Measurements from ENCODE around the gene N4BP2L2. TPM values are rescaled to one million over a fixed set of nuclear protein-coding genes. Genes with fewer than 3 reads are reported as not detected.

N4BP2L2 gene
- total and polyA plus RNA-seq, 4 donors, result 14.9 to 116 (median 76.7) TPM

GRCh38 chr13:32423592-32423991 is 115.0 kb downstream of the N4BP2L2 start:
- Histone ChIP-seq H3K4me3 (ENCODE audit: low read depth in 1 of 3, low read length in 3 of 3) (no peak overlapping the region), H3K27ac (ENCODE audit: low read depth in 1 of 2, low read length in 2 of 2) (no peak overlapping the region)

DNA sequence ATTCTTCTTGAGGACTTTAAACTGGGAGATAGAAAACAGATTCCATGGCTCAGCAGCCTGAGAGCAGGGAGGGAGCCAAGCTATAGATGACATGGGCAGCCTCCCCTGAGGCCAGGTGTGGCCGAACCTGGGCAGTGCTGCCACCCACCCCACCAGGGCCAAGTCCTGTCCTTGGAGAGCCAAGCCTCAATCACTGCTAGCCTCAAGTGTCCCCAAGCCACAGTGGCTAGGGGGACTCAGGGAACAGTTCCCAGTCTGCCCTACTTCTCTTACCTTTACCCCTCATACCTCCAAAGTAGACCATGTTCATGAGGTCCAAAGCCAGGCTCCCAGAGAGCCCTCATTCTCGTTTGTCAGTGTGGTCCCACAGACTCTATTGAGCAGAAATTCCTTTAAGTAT is 118.7 kb downstream of the N4BP2L2 start:
- H3K27ac ChIP-seq (ENCODE audit: low read depth in 1 of 2, low read length in 2 of 2), result no peak overlapping the region
- no peak overlapping the region for H3K4me3 ChIP-seq (ENCODE audit: low read depth in 1 of 3, low read length in 3 of 3)
- no peaks in the 10 kb centered on the region for H3K9me3 ChIP-seq (ENCODE audit: control insufficient read depth in 4 of 4, low read length in 3 of 4)
- TF ChIP-seq, protein P1, sequence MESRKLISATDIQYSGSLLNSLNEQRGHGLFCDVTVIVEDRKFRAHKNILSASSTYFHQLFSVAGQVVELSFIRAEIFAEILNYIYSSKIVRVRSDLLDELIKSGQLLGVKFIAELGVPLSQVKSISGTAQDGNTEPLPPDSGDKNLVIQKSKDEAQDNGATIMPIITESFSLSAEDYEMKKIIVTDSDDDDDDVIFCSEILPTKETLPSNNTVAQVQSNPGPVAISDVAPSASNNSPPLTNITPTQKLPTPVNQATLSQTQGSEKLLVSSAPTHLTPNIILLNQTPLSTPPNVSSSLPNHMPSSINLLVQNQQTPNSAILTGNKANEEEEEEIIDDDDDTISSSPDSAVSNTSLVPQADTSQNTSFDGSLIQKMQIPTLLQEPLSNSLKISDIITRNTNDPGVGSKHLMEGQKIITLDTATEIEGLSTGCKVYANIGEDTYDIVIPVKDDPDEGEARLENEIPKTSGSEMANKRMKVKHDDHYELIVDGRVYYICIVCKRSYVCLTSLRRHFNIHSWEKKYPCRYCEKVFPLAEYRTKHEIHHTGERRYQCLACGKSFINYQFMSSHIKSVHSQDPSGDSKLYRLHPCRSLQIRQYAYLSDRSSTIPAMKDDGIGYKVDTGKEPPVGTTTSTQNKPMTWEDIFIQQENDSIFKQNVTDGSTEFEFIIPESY (IDR thresholded peaks at IDR 0.05), result no peak
- TF ChIP-seq EGR1 (IDR thresholded peaks at IDR 0.05; ENCODE audit: low read depth in 2 of 2) (no peak), SP1 (IDR thresholded peaks at IDR 0.05) (no peak), FOXA2 (IDR thresholded peaks at IDR 0.05) (no peak), RAD21 (IDR thresholded peaks at IDR 0.05) (no peak)
- peaks cover 0 to 13% (median 8%) of the 10 kb centered on the region in 4 donors for H3K36me3 ChIP-seq (ENCODE audit: control insufficient read depth in 4 of 4, insufficient read depth in 3 of 4, low read depth in 1 of 4, low read length in 3 of 4)
- WGBS, result 91% methylated on average over 2 of the region's 2 CpGs
- DNase-seq (ENCODE audit: low spot score), result no peak
- no peaks in the 10 kb centered on the region for H3K27me3 ChIP-seq (ENCODE audit: control insufficient read depth in 4 of 4, insufficient read depth in 4 of 4, low read length in 3 of 4)
- no peak overlapping the region for H3K9ac ChIP-seq (ENCODE audit: low read depth in 1 of 2, low read length in 2 of 2)
- peaks cover 16 to 57% (median 36%) of the 10 kb centered on the region in 4 donors for H3K4me1 ChIP-seq (ENCODE audit: control insufficient read depth in 4 of 4, insufficient read depth in 4 of 4, low read length in 3 of 4)

More at GRCh38 chr13:32423592-32423991, 115.0 kb downstream of the N4BP2L2 start:
- Histone ChIP-seq H3K36me3 (ENCODE audit: control insufficient read depth in 4 of 4, insufficient read depth in 3 of 4, low read depth in 1 of 4, low read length in 3 of 4) (peaks cover 0 to 13% (median 8%) of the 10 kb centered on the region in 4 donors), H3K9ac (ENCODE audit: low read depth in 1 of 2, low read length in 2 of 2) (no peak overlapping the region), H3K9me3 (ENCODE audit: control insufficient read depth in 4 of 4, low read length in 3 of 4) (no peaks in the 10 kb centered on the region), H3K27me3 (ENCODE audit: control insufficient read depth in 4 of 4, insufficient read depth in 4 of 4, low read length in 3 of 4) (no peaks in the 10 kb centered on the region), H3K4me1 (ENCODE audit: control insufficient read depth in 4 of 4, insufficient read depth in 4 of 4, low read length in 3 of 4) (peaks cover 8 to 48% (median 24%) of the 10 kb centered on the region in 4 donors)
- WGBS, result 73% methylated on average over 3 of the region's 3 CpGs
- no peak for DNase-seq (ENCODE audit: low spot score)
- TF ChIP-seq NR2F2 (IDR thresholded peaks at IDR 0.05) (no peak), RXRA (IDR thresholded peaks at IDR 0.05) (peak; percentile 32 to 55), SP1 (IDR thresholded peaks at IDR 0.05) (peak; percentile 7)

DNA sequence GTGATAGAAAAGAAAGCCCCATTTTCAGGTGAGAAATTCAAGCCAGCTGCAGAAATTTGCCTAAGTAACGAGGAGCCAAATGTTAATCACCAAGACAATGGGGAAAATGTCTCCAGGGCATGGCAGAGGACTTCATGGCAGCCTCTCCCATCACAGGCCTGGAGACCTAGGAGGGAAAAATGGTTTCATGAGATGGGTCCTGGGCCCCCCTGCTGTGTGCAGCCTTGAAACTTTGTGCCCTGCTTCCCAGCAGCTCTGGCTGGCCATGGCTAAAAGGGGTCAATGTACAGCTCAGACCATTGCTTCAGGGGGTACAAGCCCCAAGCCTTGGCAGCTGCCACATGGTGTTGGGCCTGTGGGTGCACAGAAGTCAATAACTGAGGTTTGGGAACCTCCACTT is 120.6 kb downstream of the N4BP2L2 start:
- DNase-seq (ENCODE audit: low spot score), result no peak
- Histone ChIP-seq H3K9me3 (ENCODE audit: control insufficient read depth in 4 of 4, low read length in 3 of 4) (no peaks in the 10 kb centered on the region), H3K9ac (ENCODE audit: low read depth in 1 of 2, low read length in 2 of 2) (no peak overlapping the region), H3K27me3 (ENCODE audit: control insufficient read depth in 4 of 4, insufficient read depth in 4 of 4, low read length in 3 of 4) (no peaks in the 10 kb centered on the region), H3K36me3 (ENCODE audit: control insufficient read depth in 4 of 4, insufficient read depth in 3 of 4, low read depth in 1 of 4, low read length in 3 of 4) (peaks cover 0 to 11% (median 5%) of the 10 kb centered on the region in 4 donors), H3K27ac (ENCODE audit: low read depth in 1 of 2, low read length in 2 of 2) (no peak overlapping the region), H3K4me1 (ENCODE audit: control insufficient read depth in 4 of 4, insufficient read depth in 4 of 4, low read length in 3 of 4) (peaks cover 13 to 52% (median 32%) of the 10 kb centered on the region in 4 donors), H3K4me3 (ENCODE audit: low read depth in 1 of 3, low read length in 3 of 3) (no peak overlapping the region)
- WGBS, result 94% methylated on average over 1 of the region's 1 CpG
- no peak for TF ChIP-seq HNF4A (conservative IDR thresholded peaks at IDR 0.05)
- TF ChIP-seq, protein P2, sequence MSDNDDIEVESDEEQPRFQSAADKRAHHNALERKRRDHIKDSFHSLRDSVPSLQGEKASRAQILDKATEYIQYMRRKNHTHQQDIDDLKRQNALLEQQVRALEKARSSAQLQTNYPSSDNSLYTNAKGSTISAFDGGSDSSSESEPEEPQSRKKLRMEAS (IDR thresholded peaks at IDR 0.05), result no peak
- no peak for TF ChIP-seq NR2F2 (IDR thresholded peaks at IDR 0.05)
- no peak for TF ChIP-seq GABPA (IDR thresholded peaks at IDR 0.05 in 1 of 2, conservative IDR thresholded peaks at IDR 0.05 in 1 of 2)
- no peak for TF ChIP-seq ATF3 (IDR thresholded peaks at IDR 0.05)
- no peak for TF ChIP-seq FOXA2 (IDR thresholded peaks at IDR 0.05)
- no peak for TF ChIP-seq SP1 (IDR thresholded peaks at IDR 0.05)
- TF ChIP-seq, protein P1 (IDR thresholded peaks at IDR 0.05), result no peak
- no peak for TF ChIP-seq YY1 (IDR thresholded peaks at IDR 0.05)
- TF ChIP-seq EGR1 (IDR thresholded peaks at IDR 0.05; ENCODE audit: low read depth in 2 of 2), result no peak
- TF ChIP-seq, protein P3, sequence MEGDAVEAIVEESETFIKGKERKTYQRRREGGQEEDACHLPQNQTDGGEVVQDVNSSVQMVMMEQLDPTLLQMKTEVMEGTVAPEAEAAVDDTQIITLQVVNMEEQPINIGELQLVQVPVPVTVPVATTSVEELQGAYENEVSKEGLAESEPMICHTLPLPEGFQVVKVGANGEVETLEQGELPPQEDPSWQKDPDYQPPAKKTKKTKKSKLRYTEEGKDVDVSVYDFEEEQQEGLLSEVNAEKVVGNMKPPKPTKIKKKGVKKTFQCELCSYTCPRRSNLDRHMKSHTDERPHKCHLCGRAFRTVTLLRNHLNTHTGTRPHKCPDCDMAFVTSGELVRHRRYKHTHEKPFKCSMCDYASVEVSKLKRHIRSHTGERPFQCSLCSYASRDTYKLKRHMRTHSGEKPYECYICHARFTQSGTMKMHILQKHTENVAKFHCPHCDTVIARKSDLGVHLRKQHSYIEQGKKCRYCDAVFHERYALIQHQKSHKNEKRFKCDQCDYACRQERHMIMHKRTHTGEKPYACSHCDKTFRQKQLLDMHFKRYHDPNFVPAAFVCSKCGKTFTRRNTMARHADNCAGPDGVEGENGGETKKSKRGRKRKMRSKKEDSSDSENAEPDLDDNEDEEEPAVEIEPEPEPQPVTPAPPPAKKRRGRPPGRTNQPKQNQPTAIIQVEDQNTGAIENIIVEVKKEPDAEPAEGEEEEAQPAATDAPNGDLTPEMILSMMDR (IDR thresholded peaks at IDR 0.05; ENCODE audit: low read depth, low read length, missing input control), result no peak
- no peak for TF ChIP-seq JUND (IDR thresholded peaks at IDR 0.05)
- TF ChIP-seq TAF1 (conservative IDR thresholded peaks at IDR 0.05), result no peak
- TF ChIP-seq, protein P4, sequence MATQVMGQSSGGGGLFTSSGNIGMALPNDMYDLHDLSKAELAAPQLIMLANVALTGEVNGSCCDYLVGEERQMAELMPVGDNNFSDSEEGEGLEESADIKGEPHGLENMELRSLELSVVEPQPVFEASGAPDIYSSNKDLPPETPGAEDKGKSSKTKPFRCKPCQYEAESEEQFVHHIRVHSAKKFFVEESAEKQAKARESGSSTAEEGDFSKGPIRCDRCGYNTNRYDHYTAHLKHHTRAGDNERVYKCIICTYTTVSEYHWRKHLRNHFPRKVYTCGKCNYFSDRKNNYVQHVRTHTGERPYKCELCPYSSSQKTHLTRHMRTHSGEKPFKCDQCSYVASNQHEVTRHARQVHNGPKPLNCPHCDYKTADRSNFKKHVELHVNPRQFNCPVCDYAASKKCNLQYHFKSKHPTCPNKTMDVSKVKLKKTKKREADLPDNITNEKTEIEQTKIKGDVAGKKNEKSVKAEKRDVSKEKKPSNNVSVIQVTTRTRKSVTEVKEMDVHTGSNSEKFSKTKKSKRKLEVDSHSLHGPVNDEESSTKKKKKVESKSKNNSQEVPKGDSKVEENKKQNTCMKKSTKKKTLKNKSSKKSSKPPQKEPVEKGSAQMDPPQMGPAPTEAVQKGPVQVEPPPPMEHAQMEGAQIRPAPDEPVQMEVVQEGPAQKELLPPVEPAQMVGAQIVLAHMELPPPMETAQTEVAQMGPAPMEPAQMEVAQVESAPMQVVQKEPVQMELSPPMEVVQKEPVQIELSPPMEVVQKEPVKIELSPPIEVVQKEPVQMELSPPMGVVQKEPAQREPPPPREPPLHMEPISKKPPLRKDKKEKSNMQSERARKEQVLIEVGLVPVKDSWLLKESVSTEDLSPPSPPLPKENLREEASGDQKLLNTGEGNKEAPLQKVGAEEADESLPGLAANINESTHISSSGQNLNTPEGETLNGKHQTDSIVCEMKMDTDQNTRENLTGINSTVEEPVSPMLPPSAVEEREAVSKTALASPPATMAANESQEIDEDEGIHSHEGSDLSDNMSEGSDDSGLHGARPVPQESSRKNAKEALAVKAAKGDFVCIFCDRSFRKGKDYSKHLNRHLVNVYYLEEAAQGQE (IDR thresholded peaks at IDR 0.05), result no peak
- no peak for TF ChIP-seq FOXA1 (IDR thresholded peaks at IDR 0.05)
- no peak for TF ChIP-seq HNF4G (IDR thresholded peaks at IDR 0.05)
- no peak for TF ChIP-seq RAD21 (IDR thresholded peaks at IDR 0.05)
- no peak for TF ChIP-seq RXRA (IDR thresholded peaks at IDR 0.05)

Data from liver (tissue), 9 donors.